Tibial nerve (tissue), 4 donors: Measurements from ENCODE around the gene DDX10. TPM values are rescaled to one million over a fixed set of nuclear protein-coding genes. Genes with fewer than 3 reads are reported as not detected.
A peak's percentile ranks its signal among the peaks of the same experiment; 100 is the strongest.

Source experiments
- DNase-seq, 2 donors: peaks; one replicate each; pipeline ENCODE4 v3.0.0-alpha.2; 2019; ENCODE audit warnings: low spot score in 2 of 2
- H3K27ac ChIP-seq, 4 donors: fragments of 200-600 bp; sonication (generic) in 3 of 4; one replicate each; pipeline ENCODE4 v1.5.1; 2017 to 2019; ENCODE audit warnings: mild to moderate bottlenecking in 1 of 4
- H3K27me3 ChIP-seq, 2 donors: fragments of 200-600 bp; sonication (generic) in 1 of 2; one replicate each; pipeline versions ENCODE4 v1.5.1 to v1.6.0; 2017 to 2019
- H3K36me3 ChIP-seq, 3 donors: fragments of 200-600 bp; sonication (generic); one replicate each; pipeline ENCODE4 v1.5.1; 2018 to 2019
- H3K4me1 ChIP-seq, 4 donors: fragments of 200-600 bp; sonication (generic) in 3 of 4; one replicate each; pipeline ENCODE4 v1.5.1; 2017 to 2019
- H3K4me3 ChIP-seq, 4 donors: fragments of 200-600 bp; sonication (generic) in 3 of 4; one replicate each; pipeline ENCODE4 v1.5.1; 2017 to 2019; ENCODE audit warnings: mild to moderate bottlenecking in 1 of 4, moderate library complexity in 1 of 4
- H3K9me3 ChIP-seq, 4 donors: fragments of 200-600 bp; sonication (generic) in 3 of 4; one replicate each; pipeline ENCODE4 v1.5.1; 2017 to 2019
- CTCF ChIP-seq, 5 experiments: fragments of 200-600 bp in 3 of 5; fragments of 450-650 bp in 2 of 5; sonication (generic) in 3 of 5; IDR thresholded peaks; one replicate each; pipeline ENCODE4 v1.5.1; 2016 to 2019; ENCODE audit warnings: antibody characterized with exemption in 5 of 5, mild to moderate bottlenecking in 3 of 5, moderate library complexity in 2 of 5
- EP300 ChIP-seq, 2 donors: sonication (generic); formaldehyde crosslinking; IDR thresholded peaks; one replicate each; pipeline ENCODE4 v1.6.1; 2017; ENCODE audit warnings: antibody characterized with exemption in 2 of 2, mild to moderate bottlenecking in 1 of 2
- POLR2A ChIP-seq, 2 donors: fragments of 450-650 bp; IDR thresholded peaks; one replicate each; pipeline ENCODE4 v1.6.1; 2017; ENCODE audit warnings: antibody characterized with exemption in 2 of 2, mild to moderate bottlenecking in 2 of 2, moderate library complexity in 2 of 2
- WGBS, 2 donors: methylation state at CpG; one replicate each; pipeline ENCODE4 v1.1.5; 2018; 5-methylcytosine and 5-hydroxymethylcytosine counted together
- total RNA-seq, 4 donors: library from RNA; depleted of rRNA; stranded (reverse); fragments of >200 nt; gene quantifications; one replicate each; pipeline ENCODE4 v1.1.0, GENCODE V29; 2016

The DDX10 gene
- total RNA-seq, 4 donors from 2014 or later, result 23.1 to 94.7 (median 31.6) TPM

GRCh38 chr11:108669711-108670110, 4.8 kb downstream of the DDX10 start:
- DNase-seq, result no peak
- Histone ChIP-seq H3K4me1 (peaks cover 4 to 50% (median 16%) of the 10 kb centered on the region in 4 donors), H3K4me3 (no peak overlapping the region), H3K36me3 (peaks cover 0 to 18% (median 0%) of the 10 kb centered on the region in 3 donors), H3K27ac (no peak overlapping the region), H3K27me3 (no peaks in the 10 kb centered on the region), H3K9me3 (no peaks in the 10 kb centered on the region)
- 94% methylated on average over 7 of the region's 7 CpGs for WGBS, 2 donors
- TF ChIP-seq CTCF (IDR thresholded peaks at IDR 0.05) (no peak), EP300 (IDR thresholded peaks at IDR 0.05) (no peak), POLR2A (IDR thresholded peaks at IDR 0.05) (no peak)

GRCh38 chr11:108670451-108670850, 5.6 kb downstream of the DDX10 start:
- 73 to 91% methylated on average over 4 of the region's 4 CpGs for WGBS, 2 donors
- peaks cover 0 to 25% (median 0%) of the 10 kb centered on the region in 3 donors for H3K36me3 ChIP-seq

GRCh38 chr11:108672113-108672512, 7.2 kb downstream of the DDX10 start:
- no peak for DNase-seq
- Histone ChIP-seq H3K4me3 (no peak overlapping the region), H3K27me3 (no peaks in the 10 kb centered on the region), H3K4me1 (peaks cover 0 to 33% (median 3%) of the 10 kb centered on the region in 4 donors), H3K9me3 (no peaks in the 10 kb centered on the region), H3K36me3 (peaks cover 0 to 42% (median 0%) of the 10 kb centered on the region in 3 donors), H3K27ac (peak overlapping the region in 1 of 4 donors; percentile 18)
- 53 to 55% methylated on average over 3 of the region's 3 CpGs for WGBS, 2 donors
- TF ChIP-seq POLR2A (IDR thresholded peaks at IDR 0.05) (no peak), EP300 (IDR thresholded peaks at IDR 0.05) (no peak), CTCF (IDR thresholded peaks at IDR 0.05) (no peak)

More at GRCh38 chr11:108670451-108670850, 5.6 kb downstream of the DDX10 start:
- TF ChIP-seq POLR2A (IDR thresholded peaks at IDR 0.05) (no peak), EP300 (IDR thresholded peaks at IDR 0.05) (no peak), CTCF (IDR thresholded peaks at IDR 0.05) (no peak)
- H3K27me3 ChIP-seq, result no peaks in the 10 kb centered on the region
- DNase-seq, result no peak
- peaks cover 4 to 50% (median 16%) of the 10 kb centered on the region in 4 donors for H3K4me1 ChIP-seq
- H3K9me3 ChIP-seq, result no peaks in the 10 kb centered on the region
- no peak overlapping the region for H3K27ac ChIP-seq
- H3K4me3 ChIP-seq, result no peak overlapping the region

- peak overlapping the region in 1 of 4 donors; percentile 18 for H3K27ac ChIP-seq
- TF ChIP-seq EP300 (IDR thresholded peaks at IDR 0.05), result no peak
- TF ChIP-seq POLR2A (IDR thresholded peaks at IDR 0.05), result no peak
- TF ChIP-seq CTCF (IDR thresholded peaks at IDR 0.05), result no peak
- H3K36me3 ChIP-seq, result peaks cover 0 to 48% (median 0%) of the 10 kb centered on the region in 3 donors
- peaks cover 0 to 26% (median 3%) of the 10 kb centered on the region in 4 donors for H3K4me1 ChIP-seq
- no peaks in the 10 kb centered on the region for H3K9me3 ChIP-seq
- no peaks in the 10 kb centered on the region for H3K27me3 ChIP-seq
- DNase-seq, result no peak
- H3K4me3 ChIP-seq, result no peak overlapping the region
These were observed 7.9 kb downstream of the DDX10 start for GRCh38 chr11:108672786-108673185.

- WGBS, 2 donors, result 94 to 95% methylated on average over 2 of the region's 2 CpGs
- H3K36me3 ChIP-seq, result peaks cover 0 to 67% (median 0%) of the 10 kb centered on the region in 3 donors
These were observed 14.2 kb downstream of the DDX10 start for GRCh38 chr11:108679045-108679444.

More at GRCh38 chr11:108679045-108679444, 14.2 kb downstream of the DDX10 start:
- Histone ChIP-seq H3K4me1 (no peaks in the 10 kb centered on the region), H3K4me3 (no peak overlapping the region), H3K27me3 (no peaks in the 10 kb centered on the region), H3K27ac (no peak overlapping the region), H3K9me3 (no peaks in the 10 kb centered on the region)
- TF ChIP-seq POLR2A (IDR thresholded peaks at IDR 0.05) (no peak), CTCF (IDR thresholded peaks at IDR 0.05) (no peak), EP300 (IDR thresholded peaks at IDR 0.05) (no peak)
- DNase-seq, result no peak
